Measurements from ENCODE around the gene NCBP2. TPM values are rescaled to one million over a fixed set of nuclear protein-coding genes. Genes with fewer than 3 reads are reported as not detected.

NCBP2 gene
- total RNA-seq, 2 donors from 2014 or later: 21.6 to 22.8 TPM

DNA sequence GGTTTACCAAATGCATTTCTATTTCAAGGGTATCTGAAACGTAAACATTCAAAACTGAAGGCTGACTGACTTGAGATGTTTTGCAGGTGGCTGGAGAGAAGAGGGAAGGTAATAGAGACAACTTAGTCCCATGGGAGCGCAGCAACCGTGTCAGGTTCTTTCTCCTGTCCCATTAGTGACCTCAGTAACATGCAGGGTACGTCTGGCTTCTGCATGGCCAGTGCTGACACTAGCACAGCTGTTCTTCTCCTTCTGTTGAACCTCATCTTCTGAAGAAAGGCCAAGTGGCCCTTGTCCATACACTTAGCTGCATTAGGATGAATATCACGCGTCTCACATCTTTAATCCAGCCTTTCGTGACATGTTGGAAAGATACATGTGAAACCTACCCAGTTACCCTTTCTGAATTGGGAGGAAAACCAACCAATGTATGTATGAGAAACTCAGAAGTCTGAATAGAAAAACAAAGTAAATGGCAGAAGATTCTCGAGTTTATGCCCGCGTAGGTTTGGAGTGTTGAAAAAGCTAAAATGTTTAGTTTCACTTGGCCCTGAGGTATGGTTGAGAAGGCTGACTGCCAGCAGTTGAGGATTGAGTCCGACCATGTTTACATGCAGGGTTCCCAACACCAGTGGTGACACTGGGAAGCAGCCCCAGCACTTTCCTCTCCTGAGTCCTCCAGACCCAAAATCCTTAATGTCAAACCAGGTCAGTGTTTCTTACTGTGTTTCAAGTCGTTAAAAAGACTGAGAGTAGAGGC lies 10.3 kb downstream of the NCBP2 start:
- Histone ChIP-seq H3K4me3 (no peak overlapping the region), H3K27ac (no peak overlapping the region), H3K36me3 (peaks cover 77% of the 10 kb centered on the region), H3K9me3 (no peaks in the 10 kb centered on the region), H3K27me3 (no peaks in the 10 kb centered on the region), H3K4me1 (no peaks in the 10 kb centered on the region)
- DNase-seq (ENCODE audit: low spot score): no peak
- TF ChIP-seq, protein P1, sequence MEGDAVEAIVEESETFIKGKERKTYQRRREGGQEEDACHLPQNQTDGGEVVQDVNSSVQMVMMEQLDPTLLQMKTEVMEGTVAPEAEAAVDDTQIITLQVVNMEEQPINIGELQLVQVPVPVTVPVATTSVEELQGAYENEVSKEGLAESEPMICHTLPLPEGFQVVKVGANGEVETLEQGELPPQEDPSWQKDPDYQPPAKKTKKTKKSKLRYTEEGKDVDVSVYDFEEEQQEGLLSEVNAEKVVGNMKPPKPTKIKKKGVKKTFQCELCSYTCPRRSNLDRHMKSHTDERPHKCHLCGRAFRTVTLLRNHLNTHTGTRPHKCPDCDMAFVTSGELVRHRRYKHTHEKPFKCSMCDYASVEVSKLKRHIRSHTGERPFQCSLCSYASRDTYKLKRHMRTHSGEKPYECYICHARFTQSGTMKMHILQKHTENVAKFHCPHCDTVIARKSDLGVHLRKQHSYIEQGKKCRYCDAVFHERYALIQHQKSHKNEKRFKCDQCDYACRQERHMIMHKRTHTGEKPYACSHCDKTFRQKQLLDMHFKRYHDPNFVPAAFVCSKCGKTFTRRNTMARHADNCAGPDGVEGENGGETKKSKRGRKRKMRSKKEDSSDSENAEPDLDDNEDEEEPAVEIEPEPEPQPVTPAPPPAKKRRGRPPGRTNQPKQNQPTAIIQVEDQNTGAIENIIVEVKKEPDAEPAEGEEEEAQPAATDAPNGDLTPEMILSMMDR (IDR thresholded peaks at IDR 0.05): no peak

DNA sequence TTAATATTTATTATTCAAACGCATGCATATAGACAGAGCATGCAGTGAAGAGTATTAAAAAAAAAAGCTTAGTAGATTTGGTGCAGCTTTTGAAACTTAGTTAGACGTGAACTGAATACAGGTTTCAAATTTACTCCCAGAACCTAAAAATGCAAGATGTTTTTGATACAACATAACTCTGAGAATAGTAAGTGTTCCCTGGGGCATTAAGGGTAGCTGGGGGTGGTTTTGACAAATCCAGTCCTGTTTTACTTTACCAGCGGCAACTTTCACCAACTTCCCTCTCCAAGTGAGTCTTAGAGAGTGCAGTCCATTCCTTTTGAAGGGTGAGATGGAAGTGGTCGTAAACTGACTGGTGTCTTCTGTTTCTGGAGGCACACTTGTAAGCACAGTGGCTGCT lies 11.2 kb downstream of the NCBP2 start:
- H3K36me3 ChIP-seq: peaks cover 68% of the 10 kb centered on the region
- no peak overlapping the region for H3K27ac ChIP-seq
- no peaks in the 10 kb centered on the region for H3K4me1 ChIP-seq
- no peak overlapping the region for H3K4me3 ChIP-seq
- no peaks in the 10 kb centered on the region for H3K9me3 ChIP-seq
- H3K27me3 ChIP-seq: no peaks in the 10 kb centered on the region
- no peak for DNase-seq (ENCODE audit: low spot score)
- TF ChIP-seq, protein P1 (IDR thresholded peaks at IDR 0.05): no peak

DNA sequence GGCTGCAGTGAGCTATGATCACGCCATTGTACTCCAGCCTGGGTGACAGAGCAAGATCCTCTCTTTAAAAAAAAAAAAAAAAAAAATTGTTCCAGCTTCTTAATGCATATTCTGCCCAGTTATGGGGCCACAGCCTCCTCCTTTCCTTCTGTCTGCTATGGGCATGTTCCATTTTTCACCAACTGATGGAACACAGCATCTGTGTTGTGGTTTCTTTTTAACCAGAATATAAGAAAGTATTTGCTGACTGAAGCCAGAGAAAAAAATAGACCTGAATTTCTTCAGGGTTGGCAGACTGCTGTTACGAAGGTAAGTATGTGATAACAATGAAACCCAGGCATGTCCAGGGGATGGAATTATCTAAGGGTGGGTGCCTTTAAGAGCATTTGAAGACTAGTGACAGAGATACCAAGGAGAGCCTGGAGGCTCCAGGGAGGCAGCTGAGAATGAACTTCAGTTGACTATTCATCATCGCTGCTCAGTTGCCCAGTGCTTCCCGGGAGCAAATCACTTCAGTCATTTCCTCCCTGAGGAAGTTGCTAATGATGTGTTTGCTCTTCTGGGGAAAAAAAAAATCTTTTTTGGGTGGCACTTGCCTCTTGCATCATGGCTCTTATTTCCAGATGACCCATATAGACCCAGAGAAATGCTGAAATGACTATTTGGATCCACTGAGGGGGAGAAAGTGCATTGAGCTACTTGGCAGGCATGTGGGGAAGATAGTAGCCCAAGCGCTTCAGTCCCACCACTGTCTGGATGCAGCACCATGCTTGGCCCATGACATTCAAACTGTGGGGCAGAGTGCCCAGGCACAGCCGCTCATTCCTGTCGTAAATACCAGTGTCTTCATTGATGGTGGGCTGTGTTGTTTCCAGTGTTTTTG lies 14.5 kb downstream of the NCBP2 start:
- no peak for DNase-seq (ENCODE audit: low spot score)
- H3K4me1 ChIP-seq: no peaks in the 10 kb centered on the region
- TF ChIP-seq, protein P1 (IDR thresholded peaks at IDR 0.05): no peak
- no peak overlapping the region for H3K4me3 ChIP-seq
- H3K9me3 ChIP-seq: no peaks in the 10 kb centered on the region
- no peaks in the 10 kb centered on the region for H3K27me3 ChIP-seq
- no peak overlapping the region for H3K27ac ChIP-seq
- H3K36me3 ChIP-seq: peaks cover 43% of the 10 kb centered on the region

DNA sequence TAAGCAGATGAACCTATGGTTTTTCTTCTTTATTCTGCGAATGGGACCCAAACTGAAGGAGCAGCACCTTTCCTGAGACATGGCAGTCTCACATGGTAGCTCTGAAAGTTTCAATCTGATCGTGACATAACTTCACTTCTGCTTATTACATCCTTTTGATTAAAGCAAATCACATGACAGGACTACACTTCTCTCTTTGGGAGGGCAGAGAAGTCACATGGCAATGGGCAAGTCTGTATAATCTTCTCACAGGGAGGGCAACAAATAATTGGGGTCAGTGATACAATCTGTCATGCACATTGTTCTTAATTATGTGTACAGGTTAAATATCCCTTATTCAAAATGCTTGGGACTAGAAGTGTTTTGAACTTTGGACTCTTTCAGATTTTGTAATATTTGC lies 21.6 kb downstream of the NCBP2 start:
- H3K36me3 ChIP-seq: peaks cover 23% of the 10 kb centered on the region
- no peaks in the 10 kb centered on the region for H3K27me3 ChIP-seq
- no peak for DNase-seq (ENCODE audit: low spot score)
- TF ChIP-seq, protein P1 (IDR thresholded peaks at IDR 0.05): no peak
- H3K27ac ChIP-seq: no peak overlapping the region
- peaks cover 0 to 11% of the 10 kb centered on the region in 2 donors for H3K9me3 ChIP-seq
- no peak overlapping the region for H3K4me3 ChIP-seq
- H3K4me1 ChIP-seq: no peaks in the 10 kb centered on the region

DNA sequence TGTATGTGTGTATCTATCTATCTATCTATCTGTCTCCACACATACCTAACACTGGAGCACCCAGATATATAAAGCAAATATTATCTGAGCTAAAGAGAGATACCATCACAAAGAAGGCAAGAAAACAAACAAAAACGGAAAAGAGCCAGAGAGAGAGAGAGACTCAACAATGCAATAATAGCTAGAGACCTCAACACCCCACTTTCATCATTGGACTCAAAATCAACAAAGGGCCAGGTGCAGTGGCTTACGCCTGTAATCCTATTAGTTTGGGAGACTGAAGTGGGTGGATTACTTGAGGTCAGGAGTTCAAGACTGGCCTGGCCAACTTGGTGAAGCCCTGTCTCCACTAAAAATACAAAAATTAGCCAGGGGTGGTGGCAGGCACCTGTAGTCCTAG lies 23.4 kb downstream of the NCBP2 start:
- peaks cover 34% of the 10 kb centered on the region for H3K36me3 ChIP-seq
- no peak overlapping the region for H3K4me3 ChIP-seq
- H3K4me1 ChIP-seq: no peaks in the 10 kb centered on the region
- no peaks in the 10 kb centered on the region for H3K27me3 ChIP-seq
- H3K9me3 ChIP-seq: peaks cover 0 to 11% of the 10 kb centered on the region in 2 donors
- TF ChIP-seq, protein P1 (IDR thresholded peaks at IDR 0.05): no peak
- H3K27ac ChIP-seq: no peak overlapping the region
- no peak for DNase-seq (ENCODE audit: low spot score)
